ENCODE data around the gene NUDT13.
"Not testable (repeated sequence)": the region's sequence is repeated elsewhere in the genome, so short reads cannot be mapped to it uniquely, and the experiment has no call there.

The NUDT13 gene

GRCh38 chr10:73096449-73097304 is 13.6 kb upstream of the NUDT13 start, which contains the start of gene P4HA1:
Gene P4HA1 (minus strand): TSS chr10:73096866. CDS start chr10:73074883, 21,983 bp downstream.
- peak; percentile 94 for DNase-seq (ENCODE audit: low read depth)
- H3K4me3 ChIP-seq (ENCODE audit: low read depth, low read length) = peak within 1 kb of the TSS; percentile 99

- DNase-seq (ENCODE audit: low read depth) = no peak
- H3K4me3 ChIP-seq (ENCODE audit: low read depth, low read length) = peak overlapping the region; percentile 35
Measured at GRCh38 chr10:73097305-73097670, 13.0 kb upstream of the NUDT13 start.

- no peak overlapping the region for H3K4me3 ChIP-seq (ENCODE audit: low read depth, low read length)
- DNase-seq (ENCODE audit: low read depth) = no peak
Measured at GRCh38 chr10:73099141-73099540, 11.1 kb upstream of the NUDT13 start.

- H3K4me3 ChIP-seq (ENCODE audit: low read depth, low read length) = no peak overlapping the region
- DNase-seq (ENCODE audit: low read depth) = no peak
Measured at GRCh38 chr10:73106301-73106700, 4.0 kb upstream of the NUDT13 start.

GRCh38 chr10:73109248-73109652 is 1.0 kb upstream of the NUDT13 start:
- DNase-seq (ENCODE audit: low read depth); H3K4me3 ChIP-seq (ENCODE audit: low read depth, low read length): not testable (repeated sequence)

- not testable (repeated sequence) for H3K4me3 ChIP-seq (ENCODE audit: low read depth, low read length); DNase-seq (ENCODE audit: low read depth)
Measured at GRCh38 chr10:73112032-73112431, 1.8 kb downstream of the NUDT13 start.

GRCh38 chr10:73113551-73113950 is 3.3 kb downstream of the NUDT13 start:
- DNase-seq (ENCODE audit: low read depth) = no peak
- no peak overlapping the region for H3K4me3 ChIP-seq (ENCODE audit: low read depth, low read length)

GRCh38 chr10:73116017-73116416 is 5.8 kb downstream of the NUDT13 start:
- no peak overlapping the region for H3K4me3 ChIP-seq (ENCODE audit: low read depth, low read length)
- no peak for DNase-seq (ENCODE audit: low read depth)

- no peak overlapping the region for H3K4me3 ChIP-seq (ENCODE audit: low read depth, low read length)
- no peak for DNase-seq (ENCODE audit: low read depth)
Measured at GRCh38 chr10:73117976-73118743, 7.9 kb downstream of the NUDT13 start.

- no peak for DNase-seq (ENCODE audit: low read depth)
- no peak overlapping the region for H3K4me3 ChIP-seq (ENCODE audit: low read depth, low read length)
Measured at GRCh38 chr10:73119457-73119856, 9.2 kb downstream of the NUDT13 start.

GRCh38 chr10:73119952-73120351 is 9.7 kb downstream of the NUDT13 start:
- no peak for DNase-seq (ENCODE audit: low read depth)
- H3K4me3 ChIP-seq (ENCODE audit: low read depth, low read length) = no peak overlapping the region

GRCh38 chr10:73126343-73126742 is 16.1 kb downstream of the NUDT13 start:
- no peak overlapping the region for H3K4me3 ChIP-seq (ENCODE audit: low read depth, low read length)
- DNase-seq (ENCODE audit: low read depth) = no peak

- H3K4me3 ChIP-seq (ENCODE audit: low read depth, low read length) = no peak overlapping the region
- no peak for DNase-seq (ENCODE audit: low read depth)
Measured at GRCh38 chr10:73131301-73131700, 21.0 kb downstream of the NUDT13 start.

- DNase-seq (ENCODE audit: low read depth) = no peak
Measured at GRCh38 chr10:73131913-73132686, 21.8 kb downstream of the NUDT13 start.

GRCh38 chr10:73134727-73135126 is 24.5 kb downstream of the NUDT13 start:
- DNase-seq (ENCODE audit: low read depth) = no peak
- no peak overlapping the region for H3K4me3 ChIP-seq (ENCODE audit: low read depth, low read length)

More at GRCh38 chr10:73131913-73132686, 21.8 kb downstream of the NUDT13 start:
- no peak overlapping the region for H3K4me3 ChIP-seq (ENCODE audit: low read depth, low read length)

GRCh38 chr10:73136627-73137026 is 26.4 kb downstream of the NUDT13 start:
- DNase-seq (ENCODE audit: low read depth) = no peak
- no peak overlapping the region for H3K4me3 ChIP-seq (ENCODE audit: low read depth, low read length)

- no peak for DNase-seq (ENCODE audit: low read depth)
Measured at GRCh38 chr10:73139251-73139650, 29.0 kb downstream of the NUDT13 start.

GRCh38 chr10:73141603-73142002 is 31.3 kb downstream of the NUDT13 start:
- DNase-seq (ENCODE audit: low read depth) = no peak
- no peak overlapping the region for H3K4me3 ChIP-seq (ENCODE audit: low read depth, low read length)

More at GRCh38 chr10:73139251-73139650, 29.0 kb downstream of the NUDT13 start:
- H3K4me3 ChIP-seq (ENCODE audit: low read depth, low read length) = no peak overlapping the region

GRCh38 chr10:73150633-73151413 is 40.6 kb downstream of the NUDT13 start:
- DNase-seq (ENCODE audit: low read depth) = not testable (repeated sequence)

More at GRCh38 chr10:73150633-73151413, 40.6 kb downstream of the NUDT13 start:
- not testable (repeated sequence) for H3K4me3 ChIP-seq (ENCODE audit: low read depth, low read length)

Data from skeletal muscle cell (primary cell).